Stimulated activated memory B cell treated with anti-CD40 and anti-IgM and Interleukin-4, amounts not matched to agents 10 μg/mL and 1 μg/mL and 100 μg/mL, for 72 hours (primary cell): ENCODE results near the gene SNX30.

ENCODE experiments used
- ATAC-seq: fragments of 150-1000 bp; cut with Tn5 transposase; 2 replicates; pipeline ENCODE4 v1.10.0; 2021
- H3K27ac Mint-ChIP-seq: one replicate; pipeline ENCODE4 v1.8.0; 2022; ENCODE audit warnings: mild to moderate bottlenecking, mixed read lengths
- H3K27me3 Mint-ChIP-seq: one replicate; pipeline ENCODE4 v1.8.0; 2022; ENCODE audit warnings: mixed read lengths
- H3K36me3 Mint-ChIP-seq: one replicate; pipeline ENCODE4 v1.8.0; 2022; ENCODE audit warnings: mixed read lengths
- H3K4me1 Mint-ChIP-seq: one replicate; pipeline ENCODE4 v1.8.0; 2022; ENCODE audit warnings: mixed read lengths
- H3K4me3 Mint-ChIP-seq: one replicate; pipeline ENCODE4 v1.8.0; 2022; ENCODE audit warnings: mild to moderate bottlenecking, moderate library complexity, mixed read lengths
- H3K9me3 Mint-ChIP-seq: one replicate; pipeline ENCODE4 v1.8.0; 2022; ENCODE audit warnings: mixed read lengths

SNX30 gene

DNA sequence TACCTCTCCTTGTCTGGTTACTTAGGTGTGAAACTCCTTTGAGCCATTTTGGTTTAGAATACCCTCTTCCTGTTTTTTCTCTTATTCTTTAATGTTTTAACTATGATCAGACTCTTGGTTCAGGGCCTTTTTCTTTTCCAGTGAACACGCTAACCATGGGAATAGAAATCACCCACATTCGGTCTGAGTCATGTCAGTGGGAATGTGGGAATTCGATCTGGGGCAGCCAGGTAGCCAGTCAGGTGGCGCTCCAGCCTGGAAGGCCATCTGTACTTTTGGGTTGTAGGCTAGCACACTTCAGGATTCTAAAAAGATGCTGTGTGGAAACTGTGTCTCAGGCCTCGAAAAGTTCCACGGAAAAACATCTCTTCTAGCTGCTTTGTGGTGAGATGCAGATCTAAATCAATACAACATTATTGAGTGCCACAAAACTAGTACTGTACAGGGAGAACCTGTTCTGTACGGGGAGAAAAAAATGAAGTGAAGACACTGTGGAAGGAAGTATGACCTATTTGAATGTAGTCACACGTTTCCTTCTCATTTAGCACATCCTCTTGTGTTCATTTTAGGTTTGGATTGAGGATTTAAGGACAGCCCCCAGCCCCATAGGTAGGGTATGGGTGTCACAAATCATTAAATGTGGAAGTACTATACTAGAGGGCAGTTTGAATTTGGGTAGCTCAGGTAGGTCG is 36.4 kb downstream of the SNX30 start:
- Mint-ChIP-seq H3K9me3 (no peaks in the 10 kb centered on the region), H3K4me3 (peak overlapping the region; percentile 8), H3K36me3 (no peaks in the 10 kb centered on the region), H3K27me3 (no peaks in the 10 kb centered on the region), H3K4me1 (peaks cover 28% of the 10 kb centered on the region), H3K27ac (peak overlapping the region; percentile 11)
- peak; percentile 51 for ATAC-seq

- no peaks in the 10 kb centered on the region for H3K27me3 Mint-ChIP-seq
- no peak for ATAC-seq
- peaks cover 37% of the 10 kb centered on the region for H3K4me1 Mint-ChIP-seq
- H3K36me3 Mint-ChIP-seq: no peaks in the 10 kb centered on the region
- no peaks in the 10 kb centered on the region for H3K9me3 Mint-ChIP-seq
- H3K4me3 Mint-ChIP-seq: no peak overlapping the region
- peak overlapping the region; percentile 11 for H3K27ac Mint-ChIP-seq
Observed at GRCh38 chr9:112787978-112788377, 37.4 kb downstream of the SNX30 start.

GRCh38 chr9:112789473-112789872 is 38.9 kb downstream of the SNX30 start:
- Mint-ChIP-seq H3K27ac (no peak overlapping the region), H3K4me3 (no peak overlapping the region), H3K9me3 (no peaks in the 10 kb centered on the region), H3K36me3 (no peaks in the 10 kb centered on the region), H3K4me1 (peaks cover 42% of the 10 kb centered on the region), H3K27me3 (no peaks in the 10 kb centered on the region)
- no peak for ATAC-seq

- Mint-ChIP-seq H3K4me3 (no peak overlapping the region), H3K27ac (no peak overlapping the region), H3K9me3 (no peaks in the 10 kb centered on the region), H3K27me3 (no peaks in the 10 kb centered on the region), H3K36me3 (no peaks in the 10 kb centered on the region), H3K4me1 (peaks cover 39% of the 10 kb centered on the region)
- ATAC-seq: no peak
Observed at GRCh38 chr9:112789891-112790774, 39.6 kb downstream of the SNX30 start.

DNA sequence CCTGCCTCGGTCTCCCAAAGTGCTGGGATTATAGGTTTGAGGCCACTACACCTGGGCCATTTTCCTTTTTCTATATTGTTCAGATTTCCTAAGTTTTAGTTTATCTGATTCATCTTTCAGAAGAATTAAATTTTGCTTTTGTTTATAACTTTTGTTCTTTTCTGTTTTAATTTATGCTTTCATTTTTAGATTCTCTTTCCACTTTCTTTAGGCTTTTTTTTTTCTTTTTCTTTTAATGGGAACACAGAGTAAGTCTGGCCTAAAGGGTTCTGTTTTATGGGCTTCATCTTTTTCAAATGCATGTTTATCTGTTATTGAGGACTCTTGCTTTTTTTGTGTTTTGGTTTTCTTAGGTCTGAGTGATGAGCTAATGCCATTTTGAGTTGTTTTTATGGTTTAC is 42.1 kb downstream of the SNX30 start:
- no peak overlapping the region for H3K27ac Mint-ChIP-seq
- H3K4me3 Mint-ChIP-seq: no peak overlapping the region
- no peaks in the 10 kb centered on the region for H3K27me3 Mint-ChIP-seq
- H3K9me3 Mint-ChIP-seq: no peaks in the 10 kb centered on the region
- H3K4me1 Mint-ChIP-seq: peaks cover 22% of the 10 kb centered on the region
- no peak for ATAC-seq
- no peaks in the 10 kb centered on the region for H3K36me3 Mint-ChIP-seq

DNA sequence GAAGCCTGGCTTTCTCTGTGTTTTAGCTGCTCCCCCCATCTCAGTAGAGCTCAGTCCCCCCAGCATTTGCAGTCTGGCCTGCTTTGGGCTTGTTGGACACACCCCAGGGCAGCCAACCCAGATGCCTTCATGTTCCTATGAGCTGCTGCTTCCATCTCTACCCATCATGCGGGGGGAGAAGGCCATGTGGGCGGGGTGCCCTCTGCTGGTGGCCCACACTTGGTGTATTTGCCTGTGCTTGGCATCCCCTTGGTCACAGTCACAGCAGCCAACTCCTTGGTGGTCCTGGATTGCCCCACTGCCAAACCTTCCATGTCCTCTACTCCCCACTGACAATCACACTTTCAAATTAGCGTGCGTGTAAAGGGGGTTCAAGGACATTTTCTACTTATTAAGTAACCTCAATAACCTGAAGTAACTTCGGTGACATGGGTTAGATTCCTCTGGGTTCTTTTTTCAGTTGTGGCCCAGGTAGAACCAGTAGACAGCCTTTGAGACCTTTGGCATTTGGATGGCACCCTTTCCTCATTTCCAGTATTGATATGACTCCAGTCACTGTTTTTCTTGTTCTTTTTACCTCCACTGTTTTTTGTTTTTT is 42.8 kb downstream of the SNX30 start:
- no peaks in the 10 kb centered on the region for H3K27me3 Mint-ChIP-seq
- ATAC-seq: peak; percentile 92
- H3K36me3 Mint-ChIP-seq: no peaks in the 10 kb centered on the region
- no peak overlapping the region for H3K27ac Mint-ChIP-seq
- H3K9me3 Mint-ChIP-seq: no peaks in the 10 kb centered on the region
- H3K4me1 Mint-ChIP-seq: peaks cover 18% of the 10 kb centered on the region
- H3K4me3 Mint-ChIP-seq: no peak overlapping the region

GRCh38 chr9:112794731-112795130 is 44.2 kb downstream of the SNX30 start:
- Mint-ChIP-seq H3K27me3 (no peaks in the 10 kb centered on the region), H3K9me3 (no peaks in the 10 kb centered on the region), H3K4me3 (no peak overlapping the region), H3K36me3 (no peaks in the 10 kb centered on the region), H3K27ac (no peak overlapping the region), H3K4me1 (peaks cover 18% of the 10 kb centered on the region)
- ATAC-seq: no peak

GRCh38 chr9:112795921-112796320 is 45.4 kb downstream of the SNX30 start:
- H3K4me1 Mint-ChIP-seq: peaks cover 18% of the 10 kb centered on the region
- no peak for ATAC-seq
- no peaks in the 10 kb centered on the region for H3K36me3 Mint-ChIP-seq
- no peak overlapping the region for H3K4me3 Mint-ChIP-seq
- H3K9me3 Mint-ChIP-seq: no peaks in the 10 kb centered on the region
- no peaks in the 10 kb centered on the region for H3K27me3 Mint-ChIP-seq
- no peak overlapping the region for H3K27ac Mint-ChIP-seq

GRCh38 chr9:112796485-112796884 is 45.9 kb downstream of the SNX30 start:
- no peaks in the 10 kb centered on the region for H3K27me3 Mint-ChIP-seq
- peaks cover 18% of the 10 kb centered on the region for H3K4me1 Mint-ChIP-seq
- H3K9me3 Mint-ChIP-seq: no peaks in the 10 kb centered on the region
- H3K27ac Mint-ChIP-seq: no peak overlapping the region
- no peak for ATAC-seq
- H3K4me3 Mint-ChIP-seq: no peak overlapping the region
- H3K36me3 Mint-ChIP-seq: no peaks in the 10 kb centered on the region

GRCh38 chr9:112809351-112809848 is 58.8 kb downstream of the SNX30 start:
- Mint-ChIP-seq H3K4me3 (no peak overlapping the region), H3K4me1 (peaks cover 6% of the 10 kb centered on the region), H3K36me3 (peaks cover 8% of the 10 kb centered on the region), H3K27me3 (peaks cover 8% of the 10 kb centered on the region), H3K27ac (no peak overlapping the region), H3K9me3 (no peaks in the 10 kb centered on the region)
- ATAC-seq: peak; percentile 99

- Mint-ChIP-seq H3K27ac (no peak overlapping the region), H3K4me3 (no peak overlapping the region), H3K27me3 (peaks cover 3% of the 10 kb centered on the region), H3K9me3 (no peaks in the 10 kb centered on the region), H3K36me3 (peaks cover 3% of the 10 kb centered on the region), H3K4me1 (peaks cover 6% of the 10 kb centered on the region)
- ATAC-seq: no peak
Observed at GRCh38 chr9:112809906-112810305, 59.3 kb downstream of the SNX30 start.

DNA sequence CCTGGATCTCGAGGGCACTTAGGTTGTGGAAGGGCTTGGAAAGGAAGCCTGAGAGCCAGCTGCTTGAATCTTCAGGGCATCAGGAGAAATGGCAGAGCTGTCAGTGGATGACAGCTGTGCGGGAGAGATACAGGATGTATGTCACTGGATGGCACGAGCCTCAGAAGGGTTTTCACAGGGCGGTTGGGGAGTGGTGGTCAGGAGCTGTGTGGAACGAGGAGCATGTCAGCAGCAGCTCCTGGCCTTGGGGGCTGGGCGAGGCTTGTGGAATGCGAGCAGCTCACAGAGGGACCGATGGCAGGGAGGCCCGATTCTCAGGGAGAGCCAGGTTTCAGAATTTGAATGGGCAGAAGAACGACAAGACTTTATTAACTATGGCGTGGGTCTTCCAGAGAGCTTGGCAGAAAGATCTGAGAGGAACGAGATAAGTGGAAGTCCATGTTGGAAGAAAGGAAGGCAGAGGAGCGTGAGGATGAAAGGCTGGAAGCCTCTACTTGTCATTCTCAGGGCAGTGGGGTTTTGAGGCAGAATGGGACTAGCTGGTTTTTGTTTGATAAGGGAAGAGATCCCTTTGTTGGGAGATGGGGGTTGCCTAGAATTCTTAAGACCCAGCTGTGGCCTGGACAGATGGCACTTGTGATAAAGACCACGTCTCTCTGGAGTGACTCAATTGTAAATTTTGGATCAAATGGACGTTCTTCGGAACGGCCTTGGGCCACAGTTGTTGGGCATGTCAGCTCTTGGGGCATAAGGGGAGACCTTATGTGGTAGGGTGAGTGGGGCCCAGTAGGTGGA is 60.3 kb downstream of the SNX30 start:
- no peak for ATAC-seq
- H3K4me1 Mint-ChIP-seq: peaks cover 6% of the 10 kb centered on the region
- no peak overlapping the region for H3K4me3 Mint-ChIP-seq
- no peak overlapping the region for H3K27ac Mint-ChIP-seq
- H3K9me3 Mint-ChIP-seq: no peaks in the 10 kb centered on the region
- no peaks in the 10 kb centered on the region for H3K27me3 Mint-ChIP-seq
- H3K36me3 Mint-ChIP-seq: no peaks in the 10 kb centered on the region

- no peaks in the 10 kb centered on the region for H3K9me3 Mint-ChIP-seq
- no peak overlapping the region for H3K27ac Mint-ChIP-seq
- no peaks in the 10 kb centered on the region for H3K27me3 Mint-ChIP-seq
- ATAC-seq: no peak
- no peak overlapping the region for H3K4me3 Mint-ChIP-seq
- H3K36me3 Mint-ChIP-seq: no peaks in the 10 kb centered on the region
- peaks cover 6% of the 10 kb centered on the region for H3K4me1 Mint-ChIP-seq
Observed at GRCh38 chr9:112811518-112811917, 61.0 kb downstream of the SNX30 start.

DNA sequence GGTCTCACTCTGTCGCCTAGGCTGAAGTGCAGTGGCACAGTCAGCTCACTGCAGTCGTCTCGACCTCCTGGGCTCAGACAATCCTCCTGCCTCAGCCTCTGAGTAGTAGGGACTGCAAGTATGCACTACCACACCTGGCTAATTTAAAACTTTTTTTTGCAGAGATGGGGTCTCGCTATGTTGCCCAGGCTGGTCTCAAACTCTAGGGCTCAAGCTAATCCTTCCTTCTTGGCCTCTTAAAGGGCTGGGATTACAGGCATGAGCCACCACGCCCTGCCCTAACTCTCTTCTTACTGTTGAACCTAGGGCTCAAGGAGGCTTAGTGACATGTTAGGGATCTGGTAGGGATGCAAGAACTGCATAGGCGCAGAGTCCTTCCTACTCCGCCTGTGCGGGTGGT is 65.3 kb downstream of the SNX30 start:
- no peak overlapping the region for H3K27ac Mint-ChIP-seq
- peaks cover 9% of the 10 kb centered on the region for H3K36me3 Mint-ChIP-seq
- no peaks in the 10 kb centered on the region for H3K27me3 Mint-ChIP-seq
- peaks cover 7% of the 10 kb centered on the region for H3K4me1 Mint-ChIP-seq
- H3K9me3 Mint-ChIP-seq: no peaks in the 10 kb centered on the region
- ATAC-seq: no peak
- H3K4me3 Mint-ChIP-seq: no peak overlapping the region

DNA sequence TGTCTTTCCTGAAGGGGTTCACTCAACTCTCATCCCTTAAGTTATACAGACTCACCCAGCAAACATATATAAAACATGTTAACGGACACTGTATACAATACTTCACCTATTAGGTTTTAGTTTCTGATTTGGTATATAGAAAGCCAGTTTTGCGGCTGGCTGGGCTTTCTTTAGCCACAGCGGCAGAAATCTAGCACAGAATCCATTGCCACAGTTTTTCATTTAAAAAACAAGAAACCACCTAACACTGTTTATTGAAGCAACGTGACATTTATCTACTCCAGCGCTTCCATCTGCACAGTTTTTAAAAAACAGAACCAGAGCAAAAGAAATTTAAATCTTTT is 67.3 kb downstream of the SNX30 start:
- peaks cover 9% of the 10 kb centered on the region for H3K36me3 Mint-ChIP-seq

More for the DNA sequence above, 67.3 kb downstream of the SNX30 start:
- H3K4me3 Mint-ChIP-seq: no peak overlapping the region
- H3K4me1 Mint-ChIP-seq: peaks cover 7% of the 10 kb centered on the region
- no peaks in the 10 kb centered on the region for H3K9me3 Mint-ChIP-seq
- ATAC-seq: no peak
- no peaks in the 10 kb centered on the region for H3K27me3 Mint-ChIP-seq
- H3K27ac Mint-ChIP-seq: no peak overlapping the region
